RPMI7951 (cell line): ENCODE results near the gene PIEZO1. TPM values are rescaled to one million over a fixed set of nuclear protein-coding genes. Genes with fewer than 3 reads are reported as not detected.
"Not testable (repeated sequence)": the region's sequence is repeated elsewhere in the genome, so short reads cannot be mapped to it uniquely, and the experiment has no call there.

ENCODE experiments used
- DNase-seq: peaks from one replicate; pipeline ENCODE4 v3.0.0-alpha.2; 2012; ENCODE audit warnings: low read depth
- total RNA-seq: library from RNA; depleted of rRNA; stranded (reverse); fragments of >200 nt; shearing (Covaris generic); gene quantifications from 2 replicates; pipeline ENCODE4 v1.2.3, GENCODE V29; 2014

PIEZO1 gene
- total RNA-seq, 1 experiment from 2014 or later: 76.4 TPM

DNA sequence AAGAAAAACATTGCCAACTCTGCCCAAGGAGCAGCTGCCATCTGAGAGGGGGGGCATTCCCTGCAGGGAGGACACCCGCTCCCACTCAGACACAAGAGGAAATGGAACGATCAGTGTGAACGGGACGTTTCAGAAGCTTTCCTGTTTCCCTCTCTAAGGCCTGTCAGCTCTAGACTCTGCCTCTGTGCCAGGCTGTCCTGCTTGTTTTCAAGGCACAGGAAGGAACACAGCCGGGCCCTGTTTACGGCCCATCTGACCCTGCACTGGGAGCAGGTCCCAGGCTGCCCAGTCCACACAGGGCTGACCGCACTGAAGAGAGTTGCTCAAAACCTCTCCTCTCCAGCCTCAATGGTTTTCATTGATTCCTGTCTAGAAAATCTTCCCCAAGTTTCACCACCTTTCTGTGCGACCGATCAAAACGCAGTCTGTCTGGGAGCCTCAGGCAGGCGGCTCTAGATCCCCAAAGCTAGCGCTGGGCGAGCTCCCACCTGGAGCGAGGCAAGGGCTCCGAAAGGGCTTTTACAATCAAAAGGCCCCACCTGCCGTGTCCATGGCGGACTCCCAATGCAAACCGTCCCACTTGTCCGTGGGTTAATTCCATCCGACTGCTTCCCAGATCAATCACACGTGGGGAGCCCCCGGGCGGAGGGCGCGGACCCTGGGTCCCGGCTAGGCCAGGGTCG lies 1.5 kb downstream of the PIEZO1 start:
- DNase-seq: peak; percentile 57

DNA sequence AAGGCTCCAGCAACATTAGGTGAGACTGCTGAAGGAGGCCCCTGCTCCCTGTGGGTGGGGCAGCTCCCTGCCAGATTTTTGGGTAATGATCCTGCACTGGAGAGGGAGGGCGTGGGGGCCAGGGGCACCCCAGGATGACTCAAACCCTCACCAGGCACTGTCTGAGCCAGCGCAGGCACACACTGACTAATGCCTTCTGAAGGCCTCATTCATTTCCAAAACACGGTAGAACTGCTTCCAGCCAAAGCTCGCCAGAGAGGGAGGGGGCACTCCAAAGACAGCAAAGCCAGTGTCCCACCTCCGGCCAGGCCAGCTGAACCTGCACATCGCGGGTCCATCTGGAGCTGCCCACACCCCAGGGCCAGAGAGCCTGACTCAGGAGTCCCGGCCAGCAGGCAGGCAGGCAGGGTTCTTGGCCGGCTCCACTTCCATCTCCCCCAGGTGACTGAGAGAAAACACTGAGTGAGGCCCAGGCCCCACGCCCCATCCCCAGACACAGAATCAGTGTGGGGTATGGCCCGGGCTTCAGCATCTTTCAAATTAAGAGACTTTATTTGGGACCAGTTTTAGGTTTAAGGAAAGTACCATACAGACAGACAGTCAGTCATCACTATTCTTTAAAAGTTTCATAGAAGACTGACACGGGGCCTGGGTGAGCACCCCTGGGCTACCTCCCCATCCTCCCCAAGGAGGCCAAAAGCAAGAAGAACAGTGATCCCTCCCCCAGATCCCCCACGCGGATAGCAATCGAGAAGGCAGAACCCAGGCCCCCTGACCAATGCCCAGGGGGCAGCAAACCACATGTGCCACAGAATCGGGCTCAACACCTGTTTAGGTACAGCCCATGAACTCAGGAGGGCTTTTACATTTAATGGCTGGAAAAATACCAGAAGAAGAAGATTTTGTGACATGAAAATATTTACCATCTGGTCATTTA lies 2.3 kb downstream of the PIEZO1 start:
- peak; percentile 84 for DNase-seq

DNA sequence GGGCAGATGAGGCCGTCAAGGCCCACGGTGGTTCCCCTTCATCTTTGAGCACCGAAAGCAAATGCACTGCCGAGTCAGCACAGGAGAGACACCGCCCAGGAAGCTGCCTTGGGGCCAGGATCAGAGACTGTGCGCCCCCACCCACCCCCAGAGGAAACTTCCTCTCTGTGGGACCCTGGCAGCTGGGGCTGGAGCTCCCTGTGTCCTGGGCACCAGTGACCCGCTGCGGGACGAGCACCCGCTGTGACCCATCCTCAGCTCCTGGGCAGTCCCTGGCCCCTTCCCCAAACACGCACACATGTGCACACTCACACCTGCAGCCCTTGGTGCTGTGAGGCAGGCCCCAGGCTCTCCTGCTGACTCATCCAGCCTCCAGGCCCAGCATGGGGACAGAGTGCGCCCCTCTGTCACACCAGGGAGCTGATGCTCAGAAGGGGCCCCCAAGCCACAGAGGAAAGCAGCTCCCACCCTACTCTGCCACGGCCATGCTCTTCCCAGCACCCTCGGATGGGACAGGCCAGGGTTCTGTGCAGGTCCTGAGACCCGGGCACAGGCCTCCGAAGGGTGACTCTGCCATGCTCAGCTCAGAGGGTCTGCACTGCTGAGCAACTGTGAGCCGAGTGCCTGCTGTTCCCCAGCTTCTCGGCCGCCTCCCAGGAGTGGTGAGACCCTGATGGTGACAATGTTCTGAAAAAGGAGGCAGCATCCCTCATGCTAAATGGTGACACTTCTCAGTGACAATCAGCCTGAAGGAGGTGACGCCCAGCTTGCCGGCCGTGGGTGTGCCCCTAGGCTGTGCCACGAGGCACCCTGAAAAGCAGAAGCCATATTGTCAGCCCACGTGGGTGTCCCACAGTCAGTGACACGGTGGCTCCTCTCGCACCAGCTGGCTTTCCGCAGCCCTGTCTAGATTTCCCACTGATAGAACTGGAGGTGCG lies 3.6 kb downstream of the PIEZO1 start:
- DNase-seq: no peak

DNA sequence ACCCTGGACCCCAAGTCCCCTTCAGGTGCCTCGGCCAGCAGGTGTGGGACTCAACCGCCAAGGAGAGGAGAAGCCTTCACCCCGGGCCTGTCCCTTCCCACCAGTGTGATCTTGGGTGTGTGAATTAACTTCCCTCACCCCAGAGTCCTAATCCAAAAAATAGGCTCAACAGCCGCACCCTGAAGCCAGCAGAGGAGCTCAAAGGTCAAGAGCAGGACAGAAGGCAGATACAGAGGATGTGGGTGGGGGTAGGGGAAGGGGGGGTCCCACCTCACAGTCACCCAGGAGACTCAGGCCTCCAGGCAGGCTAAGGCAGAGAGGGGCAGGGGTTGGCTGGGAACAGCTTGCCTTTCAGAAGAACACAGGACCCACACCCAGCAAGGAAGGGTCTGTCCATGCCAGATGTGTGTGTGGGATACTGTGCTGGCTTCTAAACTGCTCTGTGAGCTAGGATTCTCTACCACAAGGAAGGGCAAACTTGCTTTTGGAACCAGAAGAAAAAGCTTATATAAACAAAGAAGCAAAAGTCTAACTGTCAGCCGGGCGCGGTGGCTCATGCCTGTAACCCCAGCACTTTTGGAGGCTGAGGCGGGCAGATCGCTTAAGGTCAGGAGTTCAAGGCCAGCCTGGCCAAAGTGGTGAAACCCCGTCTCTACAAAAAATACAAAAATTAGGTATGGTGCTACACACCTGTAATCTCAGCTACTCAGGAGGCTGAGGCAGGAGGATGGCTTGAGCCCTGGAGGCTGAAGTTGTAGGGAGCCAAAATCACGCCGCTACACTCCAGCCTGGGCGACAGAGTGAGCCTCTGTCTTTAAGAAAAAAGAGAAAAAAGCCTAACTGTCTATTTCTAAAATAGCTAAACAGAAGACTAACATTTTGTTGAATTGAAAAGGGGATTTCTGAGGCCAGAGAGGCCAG lies 4.6 kb downstream of the PIEZO1 start:
- DNase-seq: no peak

DNA sequence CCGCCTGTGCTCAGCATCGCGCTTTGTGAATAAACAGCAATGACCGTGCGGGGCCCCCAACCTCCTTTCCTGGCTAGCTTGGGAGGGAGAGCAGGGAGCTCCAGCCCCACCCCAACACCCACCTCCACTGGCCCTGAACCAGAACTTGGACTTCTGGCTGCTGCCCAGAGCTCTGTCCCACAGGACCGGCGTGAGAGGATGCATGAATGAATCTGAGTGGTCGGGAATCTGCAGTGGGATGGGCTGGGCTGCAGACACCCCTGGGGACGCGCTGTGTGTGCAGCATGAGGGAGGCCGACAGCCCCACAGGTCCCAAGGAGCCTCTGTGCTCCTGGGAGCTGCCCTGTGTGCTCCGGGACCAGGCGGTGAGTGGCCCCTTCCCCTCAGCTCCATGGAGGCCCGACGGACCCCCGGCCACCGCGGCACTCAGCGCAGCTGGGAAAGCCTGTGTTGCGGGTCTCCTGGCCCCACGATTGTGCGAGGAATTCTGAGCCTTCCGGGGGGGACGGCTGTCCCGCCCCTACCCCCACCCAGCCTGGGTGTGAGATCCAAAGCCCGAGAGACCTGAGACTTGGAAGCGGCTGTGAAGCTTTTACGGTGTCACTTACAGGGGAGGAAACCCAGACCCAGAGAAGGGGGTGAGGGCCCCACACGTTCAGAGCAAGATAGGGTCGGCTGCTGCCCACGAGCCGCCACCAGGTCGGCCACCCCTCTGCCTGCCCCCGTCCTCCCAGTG lies 5.4 kb downstream of the PIEZO1 start:
- DNase-seq: no peak

DNA sequence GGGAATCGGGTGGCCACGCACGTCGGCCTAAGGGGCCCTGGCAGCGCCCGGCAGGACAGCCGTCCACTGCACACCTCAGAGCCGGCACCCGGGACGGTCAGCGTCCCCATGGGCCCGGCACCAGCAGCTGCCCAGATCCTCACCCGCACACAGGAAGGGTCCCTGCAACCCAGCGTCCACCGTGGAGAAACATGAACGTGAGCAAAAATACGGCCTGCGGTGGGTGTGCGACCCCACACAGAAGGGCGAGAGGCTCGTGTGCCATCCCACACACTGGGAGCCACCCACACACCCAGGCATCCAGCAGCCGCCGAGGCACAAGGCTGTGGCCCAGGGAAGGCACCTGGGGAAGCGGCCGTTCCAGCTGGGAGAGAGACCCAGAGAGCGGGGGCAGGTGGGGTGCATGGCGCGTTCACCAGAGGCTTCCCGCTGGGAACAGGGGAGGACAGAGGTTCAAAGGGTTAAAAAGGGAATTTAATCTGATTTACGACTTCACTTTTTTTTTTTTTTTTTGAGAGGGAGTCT lies 6.4 kb downstream of the PIEZO1 start:
- DNase-seq: no peak

DNA sequence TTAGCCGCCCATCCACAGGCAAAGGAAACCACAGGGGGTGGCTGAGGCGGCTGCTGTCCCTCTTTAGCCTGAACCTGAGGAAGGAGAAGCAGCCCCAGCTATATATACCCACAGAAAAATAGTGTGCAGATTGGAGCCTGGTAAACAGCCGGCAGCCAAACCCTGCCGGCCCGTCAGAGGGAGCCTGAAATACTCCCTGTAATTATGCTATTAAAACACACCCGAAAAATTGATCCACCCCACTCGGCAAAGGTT lies 6.8 kb downstream of the PIEZO1 start:
- DNase-seq: no peak

DNA sequence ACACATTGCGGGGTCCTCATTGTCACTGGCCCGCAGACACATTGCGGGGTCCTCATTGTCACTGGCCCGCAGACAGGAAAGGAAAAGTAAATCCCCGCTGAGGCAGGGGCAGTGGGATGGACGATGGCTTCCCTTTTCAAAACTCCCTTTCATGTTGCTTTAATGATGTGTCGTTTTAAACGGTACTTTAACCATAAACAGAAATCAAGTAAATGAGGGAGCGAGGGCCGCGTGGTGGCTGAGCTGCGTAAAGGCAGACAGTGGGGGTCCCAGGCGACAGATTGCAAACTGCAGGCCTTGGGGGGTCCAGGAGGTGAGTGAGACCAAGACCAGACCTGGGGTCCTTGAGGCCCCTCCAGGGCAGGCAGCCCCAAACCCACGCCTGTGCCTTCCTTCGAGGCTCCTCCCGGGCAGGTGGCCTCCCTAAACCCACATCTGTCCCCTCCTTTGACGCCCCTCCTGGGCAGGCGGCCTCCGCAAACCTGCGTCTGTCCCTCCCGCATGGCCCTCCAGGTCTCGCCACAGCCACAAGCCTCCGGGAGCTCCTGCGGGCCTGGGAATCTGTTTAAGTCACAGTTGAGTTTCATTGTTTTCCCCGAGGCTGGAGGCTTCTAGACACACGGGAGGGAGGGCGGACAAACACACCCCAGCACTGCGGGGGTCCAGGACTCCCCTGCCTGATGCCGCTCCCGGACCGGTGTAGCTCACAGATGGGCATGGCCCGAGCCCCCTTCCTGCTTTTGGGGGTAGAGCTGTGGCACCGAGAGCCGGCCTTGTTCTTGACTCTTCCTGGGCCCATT lies 7.3 kb downstream of the PIEZO1 start:
- no peak for DNase-seq

DNA sequence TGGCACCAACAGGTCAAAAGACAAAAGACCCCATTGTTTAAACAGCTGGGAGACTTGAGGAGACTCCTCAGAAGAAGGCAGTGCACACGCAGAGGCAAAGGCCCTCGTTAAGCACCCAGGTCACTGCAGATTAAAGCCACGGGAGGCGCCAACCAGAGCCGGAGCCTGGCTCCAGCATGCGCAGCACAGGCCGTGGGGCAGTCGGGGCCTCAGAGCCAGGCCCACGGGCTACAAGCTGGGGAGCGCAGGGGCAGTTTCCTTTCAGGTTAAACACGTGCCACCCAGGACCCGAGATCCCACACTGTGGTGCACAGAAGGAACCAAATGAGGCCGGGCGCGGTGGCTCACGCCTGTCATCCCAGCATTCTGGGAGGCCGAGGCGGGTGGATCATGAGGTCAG lies 9.2 kb downstream of the PIEZO1 start:
- no peak for DNase-seq

DNA sequence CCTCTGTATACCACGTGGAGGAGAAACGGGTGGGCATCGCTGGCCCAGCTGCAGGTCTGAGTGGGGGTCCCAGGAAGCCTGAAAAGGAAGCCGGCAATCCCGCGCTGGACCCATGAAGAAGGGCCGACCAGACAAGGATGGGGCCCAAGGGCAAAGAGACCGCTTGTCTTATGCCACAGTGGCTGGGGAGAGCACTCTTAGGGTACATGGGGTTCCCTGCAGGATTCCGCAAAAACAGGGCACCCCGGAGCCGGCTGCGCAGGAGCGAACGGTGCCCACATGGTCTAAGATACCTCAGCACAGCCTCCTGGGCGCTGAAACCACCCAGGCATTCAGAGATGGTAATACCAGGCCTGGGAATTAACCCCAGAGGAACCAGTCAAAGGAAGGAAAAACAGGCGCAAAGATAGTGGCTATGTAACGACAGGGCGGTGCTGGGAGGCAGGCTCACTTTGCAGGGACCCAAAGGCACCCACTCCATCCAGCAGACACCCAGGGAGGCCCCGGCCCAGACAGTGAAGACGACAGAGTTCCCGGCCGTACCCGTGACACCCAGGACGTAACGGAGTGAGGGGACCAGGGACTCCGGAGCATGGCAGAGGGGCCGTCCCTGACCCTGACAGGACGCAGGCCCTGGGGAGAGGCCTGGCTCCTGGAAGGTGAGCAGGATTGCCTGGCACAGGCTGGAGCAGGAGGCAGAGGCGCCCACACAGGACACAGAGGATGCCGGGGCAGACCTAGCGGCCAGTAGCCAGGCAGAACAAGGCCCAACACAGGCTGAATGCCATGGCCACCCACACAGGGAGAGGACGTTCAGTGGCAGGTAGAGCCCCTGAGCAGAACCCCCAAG lies 10.3 kb downstream of the PIEZO1 start:
- DNase-seq: no peak

DNA sequence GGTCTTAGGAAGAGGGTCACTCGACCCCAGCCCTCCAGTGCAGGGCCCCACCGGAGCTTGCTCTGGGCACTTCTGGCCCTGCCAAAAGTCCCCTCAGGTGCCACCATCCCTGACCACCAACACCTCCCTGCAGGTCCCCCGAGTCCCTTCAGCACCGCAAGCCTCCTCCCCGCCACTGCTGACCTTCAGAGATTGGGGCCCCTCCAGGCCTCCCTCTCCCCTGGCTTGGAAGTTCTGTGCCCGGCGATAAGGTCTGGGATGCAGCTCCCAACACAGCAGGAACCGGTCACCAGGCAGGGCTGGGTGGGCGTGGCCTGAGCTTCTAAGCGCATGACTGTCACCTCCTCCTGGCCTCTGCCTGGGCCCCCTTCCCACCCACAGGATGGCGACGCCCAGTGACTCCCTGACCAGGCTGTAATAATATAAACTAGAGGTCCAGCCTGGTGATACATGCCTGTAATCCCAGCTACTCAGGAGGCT lies 11.2 kb downstream of the PIEZO1 start:
- DNase-seq: peak; percentile 70

DNA sequence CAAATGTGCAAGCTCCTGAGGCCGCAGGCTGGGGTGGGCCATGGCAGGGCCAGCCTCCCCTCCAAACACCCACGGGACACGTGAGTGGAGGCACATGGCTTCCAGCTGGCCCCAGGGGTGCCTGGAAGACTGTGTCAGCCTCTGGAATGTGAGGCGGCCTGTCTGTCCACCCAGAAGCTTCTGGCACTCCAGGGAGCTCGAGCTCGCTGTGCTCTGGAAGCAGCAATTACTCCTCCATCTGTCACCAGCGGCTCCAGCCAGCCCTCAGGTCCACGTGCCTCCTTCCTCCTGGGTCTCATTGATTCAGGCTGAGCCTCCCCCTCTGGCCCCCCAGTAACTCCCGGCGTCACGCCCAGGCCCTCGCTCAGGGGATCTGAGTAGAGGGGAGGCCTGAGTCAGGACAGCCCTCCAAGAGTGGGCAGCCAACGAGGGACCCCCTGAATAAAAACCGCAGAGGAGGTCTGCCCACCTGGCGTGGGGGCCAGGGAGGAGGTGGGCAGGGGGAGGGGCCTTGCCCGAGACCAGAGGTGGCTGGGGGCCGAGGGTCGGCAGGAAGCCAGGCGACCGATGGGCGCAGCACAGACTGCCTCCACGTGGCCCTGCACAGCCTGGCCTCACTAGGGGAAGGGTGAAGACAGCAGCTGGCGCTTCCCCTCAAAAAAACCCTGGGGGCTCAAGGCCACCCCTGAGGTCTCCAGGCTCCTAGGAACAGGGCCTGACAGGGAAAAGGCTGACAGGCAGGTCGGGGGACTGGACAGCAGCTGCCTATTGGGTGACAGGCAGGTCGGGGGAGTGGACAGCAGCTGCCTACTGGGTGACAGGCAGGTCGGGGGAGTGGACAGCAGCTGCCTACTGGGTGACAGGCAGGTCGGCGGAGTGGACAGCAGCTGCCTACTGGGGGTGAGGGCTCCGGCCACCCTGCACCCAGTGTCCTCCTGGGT lies 11.9 kb downstream of the PIEZO1 start:
- DNase-seq: peak; percentile 82

DNA sequence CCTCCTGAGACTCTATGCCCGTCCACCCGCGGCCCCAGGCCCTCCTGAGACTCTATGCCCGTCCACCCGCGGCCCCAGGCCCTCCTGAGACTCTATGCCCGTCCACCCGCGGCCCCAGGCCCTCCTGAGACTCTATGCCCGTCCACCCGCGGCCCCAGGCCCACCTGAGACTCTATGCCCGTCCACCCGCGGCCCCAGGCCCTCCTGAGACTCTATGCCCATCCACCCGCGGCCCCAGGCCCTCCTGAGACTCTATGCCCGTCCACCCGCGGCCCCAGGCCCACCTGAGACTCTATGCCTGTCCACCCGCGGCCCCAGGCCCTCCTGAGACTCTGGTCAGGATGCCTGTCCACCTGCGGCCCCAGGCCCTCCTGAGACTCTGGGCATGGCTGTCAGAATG lies 13.2 kb downstream of the PIEZO1 start:
- not testable (repeated sequence) for DNase-seq

DNA sequence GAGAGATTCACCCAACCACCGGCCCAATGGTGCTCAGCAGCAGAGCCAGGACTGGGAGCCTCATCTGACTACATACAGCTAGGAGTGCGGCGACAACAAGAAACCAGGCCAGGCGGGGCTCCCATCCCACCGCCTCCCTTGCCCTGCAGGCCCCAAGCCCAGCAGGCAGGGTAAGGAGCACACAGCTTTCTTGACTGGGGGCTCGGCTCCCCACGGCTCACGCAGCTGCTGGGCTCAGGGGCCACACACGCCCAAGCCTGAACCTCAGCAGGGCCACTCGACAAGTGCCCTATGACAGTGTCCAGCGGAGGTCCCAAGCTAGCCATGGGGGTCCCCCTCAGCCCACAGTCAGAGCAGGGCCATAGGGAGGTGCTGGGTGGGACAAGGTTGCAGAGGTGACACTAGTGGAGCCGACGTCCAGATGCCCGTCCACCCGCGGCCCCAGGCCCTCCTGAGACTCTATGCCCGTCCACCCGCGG lies 13.7 kb downstream of the PIEZO1 start:
- no peak for DNase-seq

DNA sequence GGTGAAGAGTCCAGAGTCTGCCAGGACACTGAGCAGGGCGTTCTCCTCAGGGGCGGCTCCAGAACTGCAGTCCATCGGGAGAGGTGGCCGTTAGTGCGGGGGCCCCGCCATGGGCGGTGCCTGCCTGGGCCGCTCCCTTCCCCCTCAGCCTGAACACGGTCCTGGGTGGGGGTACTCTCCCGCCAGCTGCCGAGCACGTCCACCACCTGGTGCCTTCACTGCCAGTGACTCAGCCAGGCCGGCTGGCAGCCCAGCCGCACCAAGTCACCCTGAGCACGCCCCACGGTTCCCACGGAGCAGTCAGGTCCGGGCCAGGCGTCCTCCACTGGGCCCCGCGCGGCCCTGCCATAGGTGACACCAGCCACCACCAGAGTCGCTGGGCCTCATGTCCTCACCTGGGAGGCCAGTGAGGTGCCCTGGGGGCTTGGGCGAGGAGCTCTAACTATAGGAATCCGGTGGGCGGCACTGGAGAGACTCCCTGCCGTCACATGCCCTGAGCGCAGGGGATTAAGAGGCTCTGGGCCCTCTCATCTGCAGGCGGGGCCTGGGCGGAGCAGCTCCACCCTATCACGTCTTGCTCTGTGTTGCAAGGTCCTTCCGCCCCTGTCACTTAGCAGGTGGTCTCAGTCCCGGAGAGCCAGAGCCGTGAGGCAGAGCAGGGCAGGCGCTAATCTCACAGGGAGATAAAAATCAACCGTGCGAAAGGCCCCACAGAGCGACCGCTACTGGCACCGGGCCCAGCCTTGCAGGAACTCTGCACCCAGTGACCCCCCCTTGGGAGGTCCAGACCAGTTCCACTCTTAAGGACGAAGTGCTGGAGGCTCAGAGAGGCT lies 14.3 kb downstream of the PIEZO1 start:
- DNase-seq: peak; percentile 57
